Lung (tissue), 12 donors: ENCODE measurements around the gene PACRG. TPM values are rescaled to one million over a fixed set of nuclear protein-coding genes. Genes with fewer than 3 reads are reported as not detected.

Experiments used
- ATAC-seq: fragments of 200-7000 bp; cut with Tn5 transposase; one replicate; pipeline ENCODE4 v1.9.1; 2020; ENCODE audit warnings: moderate number of reproducible peaks; ENCODE audit not compliant: insufficient read depth, low FRiP score
- DNase-seq, 3 donors: peaks; one replicate each; pipeline ENCODE4 v3.0.0-alpha.2; 2013 to 2017
- H3K27ac ChIP-seq, 2 donors: one replicate each; pipeline ENCODE4 v1.5.1; 2013; ENCODE audit warnings: mild to moderate bottlenecking in 2 of 2, moderate library complexity in 2 of 2, control low read depth in 1 of 2, inconsistent platforms in 1 of 2, low read depth in 1 of 2, low read length in 1 of 2
- H3K27me3 ChIP-seq, 3 donors: one replicate each; pipeline ENCODE4 v1.5.1; 2013; ENCODE audit warnings: low read length in 2 of 3; ENCODE audit not compliant: control insufficient read depth in 3 of 3, insufficient read depth in 3 of 3
- H3K36me3 ChIP-seq, 4 donors: one replicate each; pipeline ENCODE4 v1.5.1; 2013; ENCODE audit warnings: low read length in 4 of 4, mild to moderate bottlenecking in 1 of 4, moderate library complexity in 1 of 4; ENCODE audit not compliant: control insufficient read depth in 4 of 4, insufficient read depth in 4 of 4
- H3K4me1 ChIP-seq, 5 donors: one replicate each; pipeline ENCODE4 v1.5.1; 2013; ENCODE audit warnings: low read length in 5 of 5, mild to moderate bottlenecking in 2 of 5, moderate library complexity in 1 of 5; ENCODE audit not compliant: control insufficient read depth in 5 of 5, insufficient read depth in 5 of 5
- H3K4me3 ChIP-seq: one replicate; pipeline ENCODE4 v1.5.1; 2013; ENCODE audit warnings: mild to moderate bottlenecking, control low read depth, moderate library complexity
- H3K9ac ChIP-seq, 2 donors: one replicate each; pipeline ENCODE4 v1.5.1; 2013; ENCODE audit warnings: low read length in 2 of 2, control low read depth in 1 of 2; ENCODE audit not compliant: insufficient read depth in 1 of 2
- H3K9me3 ChIP-seq, 4 donors: one replicate each; pipeline ENCODE4 v1.5.1; 2013; ENCODE audit warnings: low read length in 3 of 4, mild to moderate bottlenecking in 1 of 4, moderate library complexity in 1 of 4; ENCODE audit not compliant: control insufficient read depth in 4 of 4, insufficient read depth in 3 of 4
- CTCF ChIP-seq: IDR thresholded peaks from 2 replicates; pipeline ENCODE4 v1.5.1; 2012; ENCODE audit warnings: mild to moderate bottlenecking; ENCODE audit errors: control extremely low read depth, extremely low read depth
- WGBS, 2 donors: extraction: QIAGEN DNeasy Blood & Tissue Kit; methylation state at CpG; one replicate each; pipeline ENCODE4 v1.1.7; 2013; 5-methylcytosine and 5-hydroxymethylcytosine counted together
- polyA plus RNA-seq, 2 donors: library from polyadenylated mRNA; stranded (reverse); fragments of 200-250 nt; gene quantifications; one replicate each; pipeline ENCODE4 v1.2.1, GENCODE V29; 2013
- total RNA-seq, 2 donors: library from RNA; depleted of rRNA in 1 of 2; stranded (reverse); fragments of >200 nt in 1 of 2; gene quantifications; one replicate each; pipeline ENCODE4 v1.2.1, GENCODE V29; 2014 to 2021
- donor health status: control.
- donor health status: control.
- donor health status: Bipolar disorder and iron deficiency.
- donor health status: healthy.
- donor health status: DM: yes; HTN: yes; CAD: no.

The PACRG gene
- total and polyA plus RNA-seq, 4 donors: 3.8 to 26.6 (median 7.4) TPM

- Histone ChIP-seq H3K36me3 (no peaks in the 10 kb centered on the region), H3K9ac (no peak overlapping the region), H3K4me1 (peaks cover 0 to 14% (median 7%) of the 10 kb centered on the region in 5 donors), H3K9me3 (no peaks in the 10 kb centered on the region), H3K4me3 (no peak overlapping the region), H3K27ac (no peak overlapping the region), H3K27me3 (no peaks in the 10 kb centered on the region)
- 79 to 96% methylated on average over 18 of the region's 18 CpGs for WGBS, 2 donors
- TF ChIP-seq CTCF: no peak
- ATAC-seq (no peak), DNase-seq (no peak)
Observed at GRCh38 chr6:163321717-163322116, 593.9 kb downstream of the PACRG start.

- H3K27ac ChIP-seq: no peak overlapping the region
- no peaks in the 10 kb centered on the region for H3K36me3 ChIP-seq
- peaks cover 0 to 12% (median 7%) of the 10 kb centered on the region in 5 donors for H3K4me1 ChIP-seq
- H3K9ac ChIP-seq: no peak overlapping the region
- DNase-seq (no peak), ATAC-seq (no peak)
- 95 to 97% methylated on average over 13 of the region's 13 CpGs for WGBS, 2 donors
- H3K27me3 ChIP-seq: no peaks in the 10 kb centered on the region
- TF ChIP-seq CTCF: no peak
- no peaks in the 10 kb centered on the region for H3K9me3 ChIP-seq
- no peak overlapping the region for H3K4me3 ChIP-seq
Observed at GRCh38 chr6:163323274-163323673, 595.5 kb downstream of the PACRG start.

- no peak overlapping the region for H3K4me3 ChIP-seq
- ATAC-seq (no peak), DNase-seq (no peak)
- no peaks in the 10 kb centered on the region for H3K36me3 ChIP-seq
- no peak for TF ChIP-seq CTCF
- H3K27me3 ChIP-seq: no peaks in the 10 kb centered on the region
- WGBS, 2 donors: 84 to 88% methylated on average over 7 of the region's 7 CpGs
- no peak overlapping the region for H3K9ac ChIP-seq
- H3K27ac ChIP-seq: no peak overlapping the region
- H3K9me3 ChIP-seq: no peaks in the 10 kb centered on the region
- H3K4me1 ChIP-seq: peaks cover 0 to 9% (median 7%) of the 10 kb centered on the region in 5 donors
Observed at GRCh38 chr6:163323705-163324104, 595.9 kb downstream of the PACRG start.

- Histone ChIP-seq H3K27ac (no peak overlapping the region), H3K27me3 (no peaks in the 10 kb centered on the region), H3K4me3 (no peak overlapping the region), H3K9me3 (no peaks in the 10 kb centered on the region), H3K4me1 (peaks cover 0 to 9% (median 4%) of the 10 kb centered on the region in 5 donors), H3K36me3 (no peaks in the 10 kb centered on the region), H3K9ac (no peak overlapping the region)
- ATAC-seq: no peak
- 86 to 90% methylated on average over 4 of the region's 4 CpGs for WGBS, 2 donors
- TF ChIP-seq CTCF: no peak
- DNase-seq: no peak
Observed at GRCh38 chr6:163324326-163324687, 596.5 kb downstream of the PACRG start.
